GM23248 (cell line): ENCODE data around the gene CCR1. TPM values are rescaled to one million over a fixed set of nuclear protein-coding genes. Genes with fewer than 3 reads are reported as not detected.

Source experiments
- DNase-seq: peaks from one replicate; pipeline ENCODE4 v3.0.0-alpha.2; 2015
- H2AFZ ChIP-seq: fragments of 200-600 bp; sonication (generic); 2 replicates; pipeline ENCODE4 v1.6.1; 2016; ENCODE audit warnings: antibody characterized with exemption
- H3F3A ChIP-seq: fragments of 200-600 bp; sonication (generic); 2 replicates; pipeline ENCODE4 v1.6.1; 2016; ENCODE audit warnings: mild to moderate bottlenecking, antibody characterized with exemption, mixed run types; ENCODE audit not compliant: insufficient read depth
- H3K27ac ChIP-seq: fragments of 200-600 bp; sonication (generic); 2 replicates; pipeline ENCODE4 v1.5.1; 2016; ENCODE audit warnings: mild to moderate bottlenecking
- H3K27me3 ChIP-seq: fragments of 200-600 bp; sonication (generic); replicated peaks from 2 replicates; pipeline ENCODE4 v1.6.1; 2016; ENCODE audit warnings: mild to moderate bottlenecking; ENCODE audit not compliant: insufficient read depth
- H3K36me3 ChIP-seq: fragments of 200-600 bp; sonication (generic); 2 replicates; pipeline ENCODE4 v1.6.1; 2016; ENCODE audit warnings: low read depth, mild to moderate bottlenecking
- H3K4me1 ChIP-seq: fragments of 200-600 bp; sonication (generic); 2 replicates; pipeline ENCODE4 v1.6.1; 2016; ENCODE audit warnings: mild to moderate bottlenecking; ENCODE audit not compliant: insufficient read depth
- H3K4me2 ChIP-seq: fragments of 200-600 bp; sonication (generic); one replicate; pipeline ENCODE4 v1.6.1; 2016; ENCODE audit warnings: mild to moderate bottlenecking; ENCODE audit not compliant: unreplicated experiment
- H3K4me3 ChIP-seq: fragments of 200-600 bp; sonication (generic); 2 replicates; pipeline ENCODE4 v1.5.1; 2016; ENCODE audit warnings: mild to moderate bottlenecking
- H3K79me2 ChIP-seq: fragments of 200-600 bp; sonication (generic); 2 replicates; pipeline ENCODE4 v1.6.1; 2016; ENCODE audit warnings: mild to moderate bottlenecking; ENCODE audit not compliant: insufficient read depth
- H3K9ac ChIP-seq: fragments of 200-600 bp; sonication (generic); 2 replicates; pipeline ENCODE4 v1.6.1; 2016; ENCODE audit warnings: mild to moderate bottlenecking
- H3K9me2 ChIP-seq: fragments of 200-600 bp; sonication (generic); 2 replicates; pipeline ENCODE4 v1.6.1; 2016; ENCODE audit warnings: mixed run types, mild to moderate bottlenecking, moderate library complexity; ENCODE audit not compliant: insufficient read depth
- H3K9me3 ChIP-seq: fragments of 200-600 bp; sonication (generic); one replicate; pipeline ENCODE4 v1.6.1; 2017; ENCODE audit warnings: low read depth
- H4K20me1 ChIP-seq: fragments of 200-600 bp; sonication (generic); 2 replicates; pipeline ENCODE4 v1.6.0; 2016; ENCODE audit not compliant: insufficient read depth
- EZH2 ChIP-seq: fragments of 200-600 bp; sonication (generic); IDR thresholded peaks from 2 replicates; pipeline ENCODE4 v1.6.1; 2018; ENCODE audit warnings: antibody characterized with exemption, mild to moderate bottlenecking; ENCODE audit not compliant: insufficient read depth, poor library complexity, severe bottlenecking
- EZH2phosphoT487 ChIP-seq: fragments of 200-600 bp; sonication (generic); IDR thresholded peaks from 2 replicates; pipeline ENCODE4 v1.6.1; 2018; ENCODE audit warnings: antibody characterized with exemption, moderate library complexity, mild to moderate bottlenecking, low read depth; ENCODE audit not compliant: insufficient read depth
- WGBS, 2 experiments: methylation state at CpG; one replicate each; pipeline ENCODE4 v1.1.6; 2015 to 2017; ENCODE audit warnings: low lambda C conversion rate in 2 of 2, low coverage in 1 of 2; ENCODE audit errors: missing lambda C conversion rate in 2 of 2; 5-methylcytosine and 5-hydroxymethylcytosine counted together
- in situ Hi-C: fragments of 300-500 bp; cut with MboI; formaldehyde crosslinking; loops from 2 replicates; pipeline ENCODE4 v1.15.0; 2020
- polyA plus RNA-seq: library from polyadenylated mRNA; unstranded; fragments of >200 nt; fragmentation: Nextera tagmentation; extraction: Ambion mirVana; gene quantifications from 2 replicates; pipeline ENCODE4 v1.2.1, GENCODE V29; 2016
- total RNA-seq: library from RNA; depleted of rRNA; stranded (reverse); fragments of >200 nt; shearing (Covaris generic); gene quantifications from 2 replicates; pipeline ENCODE4 v1.2.3, GENCODE V29; 2014

CCR1 gene
- total and polyA plus RNA-seq, 2 experiments from 2014 or later = not detected

- H3K4me3 ChIP-seq = no peak overlapping the region
- peaks cover 44% of the 10 kb centered on the region for H3K27me3 ChIP-seq
- no peak overlapping the region for H3K9ac ChIP-seq
- no peak overlapping the region for H3K4me2 ChIP-seq
- no peak overlapping the region for H3K27ac ChIP-seq
- TF ChIP-seq EZH2phosphoT487 (no peak), EZH2 (no peak)
- no peaks in the 10 kb centered on the region for H3K36me3 ChIP-seq
- 60 to 62% methylated on average over 5 of the region's 5 CpGs for WGBS, 2 experiments
- H3K9me2 ChIP-seq = no peaks in the 10 kb centered on the region
- no peak overlapping the region for H2AFZ ChIP-seq
- H3F3A ChIP-seq = no peaks in the 10 kb centered on the region
- no peak for DNase-seq
- H3K79me2 ChIP-seq = no peaks in the 10 kb centered on the region
- no peaks in the 10 kb centered on the region for H3K4me1 ChIP-seq
- in situ Hi-C loops = no loop called here
- no peaks in the 10 kb centered on the region for H4K20me1 ChIP-seq
- H3K9me3 ChIP-seq = no peaks in the 10 kb centered on the region
These were observed 28.4 kb upstream of the CCR1 start for GRCh38 chr3:46236294-46237054.

GRCh38 chr3:46235425-46235824 is 27.3 kb upstream of the CCR1 start:
- WGBS, 2 experiments = 24 to 32% methylated on average over 2 of the region's 2 CpGs
- Histone ChIP-seq H3K27ac (no peak overlapping the region), H3K9ac (no peak overlapping the region), H4K20me1 (no peaks in the 10 kb centered on the region), H3K9me2 (no peaks in the 10 kb centered on the region), H3F3A (no peaks in the 10 kb centered on the region), H2AFZ (no peak overlapping the region), H3K4me1 (no peaks in the 10 kb centered on the region), H3K4me3 (no peak overlapping the region), H3K36me3 (no peaks in the 10 kb centered on the region), H3K27me3 (peaks cover 45% of the 10 kb centered on the region), H3K79me2 (no peaks in the 10 kb centered on the region), H3K4me2 (no peak overlapping the region), H3K9me3 (no peaks in the 10 kb centered on the region)
- no peak for DNase-seq
- TF ChIP-seq EZH2phosphoT487 = no peak
- no peak for TF ChIP-seq EZH2
- in situ Hi-C loops = no loop called here

GRCh38 chr3:46233194-46233593 is 25.1 kb upstream of the CCR1 start:
- Histone ChIP-seq H3K4me3 (no peak overlapping the region), H3K4me1 (no peaks in the 10 kb centered on the region), H3K27me3 (peaks cover 50% of the 10 kb centered on the region), H3K79me2 (no peaks in the 10 kb centered on the region), H3F3A (no peaks in the 10 kb centered on the region; the same call in 1 of the 2 replicates), H3K36me3 (no peaks in the 10 kb centered on the region), H2AFZ (no peak overlapping the region), H3K9me2 (no peaks in the 10 kb centered on the region), H4K20me1 (no peaks in the 10 kb centered on the region), H3K4me2 (no peak overlapping the region), H3K27ac (no peak overlapping the region), H3K9me3 (no peaks in the 10 kb centered on the region), H3K9ac (no peak overlapping the region)
- no peak for DNase-seq
- in situ Hi-C loops = no loop called here
- 58 to 64% methylated on average over 6 of the region's 6 CpGs for WGBS, 2 experiments
- TF ChIP-seq EZH2phosphoT487 (no peak), EZH2 (no peak)

GRCh38 chr3:46231323-46231722 is 23.2 kb upstream of the CCR1 start:
- H3K4me1 ChIP-seq = 0 out of 2 replicates have a peak, but pooled peaks cover 2% of the 10 kb centered on the region
- no peaks in the 10 kb centered on the region for H3K36me3 ChIP-seq
- DNase-seq = no peak
- H2AFZ ChIP-seq = no peak overlapping the region
- in situ Hi-C loops = no loop called here
- H4K20me1 ChIP-seq = no peaks in the 10 kb centered on the region
- WGBS, 2 experiments = 61 to 62% methylated on average over 5 of the region's 5 CpGs
- H3K4me2 ChIP-seq = no peak overlapping the region
- no peak overlapping the region for H3K4me3 ChIP-seq
- TF ChIP-seq EZH2phosphoT487 (no peak), EZH2 (no peak)
- H3K79me2 ChIP-seq = no peaks in the 10 kb centered on the region
- H3K27ac ChIP-seq = no peak overlapping the region
- peaks cover 48% of the 10 kb centered on the region for H3K27me3 ChIP-seq
- H3K9me3 ChIP-seq = no peaks in the 10 kb centered on the region
- H3K9ac ChIP-seq = no peak overlapping the region
- H3K9me2 ChIP-seq = no peaks in the 10 kb centered on the region
- H3F3A ChIP-seq = no peaks in the 10 kb centered on the region; the same call in 1 of the 2 replicates
